Hepatocyte (in vitro differentiated cells): ENCODE measurements around the gene FSHR.

ENCODE experiments used
- CTCF ChIP-seq: fragments of 200-600 bp; sonication (generic); IDR thresholded peaks from 2 replicates; pipeline ENCODE4 v1.5.1; 2016; ENCODE audit warnings: antibody characterized with exemption, mild to moderate bottlenecking; ENCODE audit not compliant: poor library complexity
- EZH2 ChIP-seq: fragments of 200-600 bp; sonication (generic); IDR thresholded peaks from 2 replicates; pipeline ENCODE4 v1.6.1; 2016; ENCODE audit warnings: antibody characterized with exemption, mild to moderate bottlenecking, borderline replicate concordance

- TF ChIP-seq CTCF (no peak), EZH2 (no peak)
Observed at GRCh38 chr2:49080681-49081080, 73.6 kb downstream of the FSHR start.
